GM21367 (cell line): ENCODE data around the gene FRZB.
"Not testable (repeated sequence)": the region's sequence is repeated elsewhere in the genome, so short reads cannot be mapped to it uniquely, and the experiment has no call there.

Source experiments
- ATAC-seq: cut with Tn5 transposase; IDR thresholded peaks from one replicate; pipeline ENCODE4 v1.9.1; 2021; ENCODE audit not compliant: unreplicated experiment

The FRZB gene

GRCh38 chr2:182890773-182891378 is 24.4 kb upstream of the FRZB start:
- no peak for ATAC-seq

GRCh38 chr2:182890305-182890704 is 23.9 kb upstream of the FRZB start:
- ATAC-seq: no peak

GRCh38 chr2:182887753-182888415 is 21.4 kb upstream of the FRZB start:
- ATAC-seq: no peak

GRCh38 chr2:182887093-182887492 is 20.7 kb upstream of the FRZB start:
- ATAC-seq: no peak

GRCh38 chr2:182885771-182886170 is 19.3 kb upstream of the FRZB start:
- no peak for ATAC-seq

GRCh38 chr2:182883451-182883850 is 17.0 kb upstream of the FRZB start:
- no peak for ATAC-seq

- ATAC-seq: not testable (repeated sequence)
These were observed 13.7 kb upstream of the FRZB start for GRCh38 chr2:182880100-182880499.

- ATAC-seq: not testable (repeated sequence)
These were observed 10.2 kb upstream of the FRZB start for GRCh38 chr2:182876653-182877052.

GRCh38 chr2:182870227-182870626 is 3.8 kb upstream of the FRZB start:
- no peak for ATAC-seq

- ATAC-seq: no peak
These were observed 1.8 kb upstream of the FRZB start for GRCh38 chr2:182868054-182868796.

GRCh38 chr2:182867426-182868053 is 1.1 kb upstream of the FRZB start:
- no peak for ATAC-seq

- ATAC-seq: no peak
These were observed 359 bp downstream of the FRZB start for GRCh38 chr2:182866095-182866460.

- no peak for ATAC-seq
These were observed 1.4 kb downstream of the FRZB start for GRCh38 chr2:182864949-182865570.

GRCh38 chr2:182863642-182864041 is 2.8 kb downstream of the FRZB start:
- ATAC-seq: no peak

GRCh38 chr2:182862091-182862490 is 4.3 kb downstream of the FRZB start:
- no peak for ATAC-seq

GRCh38 chr2:182860858-182861257 is 5.6 kb downstream of the FRZB start:
- ATAC-seq: no peak

- no peak for ATAC-seq
These were observed 7.8 kb downstream of the FRZB start for GRCh38 chr2:182858671-182859070.

- ATAC-seq: no peak
These were observed 11.1 kb downstream of the FRZB start for GRCh38 chr2:182855376-182855775.

GRCh38 chr2:182854375-182855105 is 11.9 kb downstream of the FRZB start:
- ATAC-seq: no peak

GRCh38 chr2:182852801-182853200 is 13.6 kb downstream of the FRZB start:
- no peak for ATAC-seq

GRCh38 chr2:182852090-182852489 is 14.3 kb downstream of the FRZB start:
- no peak for ATAC-seq
